ENCODE results near the gene NAT8L.

NAT8L gene

DNA sequence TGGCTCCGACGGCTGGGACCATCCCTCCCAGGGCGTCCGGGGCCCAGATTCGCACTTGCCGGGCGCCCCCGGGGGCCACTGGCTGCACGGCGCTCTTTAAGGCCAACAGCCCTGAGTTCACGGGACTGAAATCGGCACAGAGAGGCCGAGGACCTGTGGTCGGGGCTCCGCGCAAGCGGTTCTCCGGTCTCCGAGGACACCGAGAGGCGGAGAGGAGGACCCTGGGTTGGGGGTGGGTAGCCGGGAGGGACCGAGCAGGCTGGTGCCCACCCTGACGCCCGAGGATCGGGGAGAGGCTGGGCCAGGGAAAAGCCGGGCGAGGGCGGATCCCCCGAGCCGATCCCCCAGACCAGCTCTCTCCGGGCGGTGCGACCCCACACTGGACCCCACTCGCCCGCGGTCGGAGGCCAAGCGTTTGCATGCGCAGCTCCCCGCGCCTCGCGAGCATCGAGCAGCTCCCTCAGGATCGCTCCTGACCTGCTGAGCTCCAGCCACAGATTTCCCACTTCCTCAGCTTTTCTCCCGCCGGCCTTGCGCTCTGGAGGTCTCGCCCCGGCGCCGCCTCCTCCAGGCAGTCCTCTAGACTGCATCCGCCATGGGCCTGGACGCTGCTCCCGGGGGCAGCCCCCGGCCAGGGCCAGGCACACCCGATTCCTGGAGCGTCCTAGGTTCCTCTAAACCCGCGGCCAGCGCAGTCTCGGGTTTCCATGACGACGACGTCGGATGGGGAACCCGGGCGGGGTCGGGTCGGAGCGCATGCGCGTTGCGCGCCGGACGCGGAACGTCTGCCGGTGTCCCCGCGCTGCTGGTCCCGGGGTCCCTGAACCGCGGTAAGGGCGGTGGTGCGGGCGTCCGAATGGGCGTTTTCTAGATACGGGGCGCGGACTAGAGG lies 17.6 kb upstream of the NAT8L start:
- Histone ChIP-seq H3K79me2 (ENCODE audit: insufficient read depth, low read length) (no peaks in the 10 kb centered on the region), H3K4me3 (ENCODE audit: insufficient read depth, low read length, poor library complexity, severe bottlenecking) (peak overlapping the region; percentile 60), H3K27ac (ENCODE audit: low read depth, low read length) (no peak overlapping the region), H3K36me3 (ENCODE audit: low read length) (no peaks in the 10 kb centered on the region), H3K4me2 (ENCODE audit: low read depth, low read length, poor library complexity, severe bottlenecking) (peak overlapping the region; percentile 75), H4K20me1 (ENCODE audit: low read depth, low read length) (no peaks in the 10 kb centered on the region; the same call in 1 of the 2 replicates), H3K27me3 (ENCODE audit: low read length) (no peaks in the 10 kb centered on the region), H2AFZ (ENCODE audit: low read depth, low read length, severe bottlenecking) (peak overlapping the region; percentile 87), H3F3A (ENCODE audit: insufficient read depth) (no peaks in the 10 kb centered on the region), H3K9me3 (ENCODE audit: insufficient read depth, low read length) (no peaks in the 10 kb centered on the region), H3K9ac (ENCODE audit: low read length) (peak overlapping the region; percentile 35), H3K9me2 (replicated peaks; ENCODE audit: insufficient read depth, low read length) (no peaks in the 10 kb centered on the region)
- no peak for TF ChIP-seq EZH2phosphoT487 (conservative IDR thresholded peaks at IDR 0.05; ENCODE audit: low read length)
- TF ChIP-seq, protein P1, sequence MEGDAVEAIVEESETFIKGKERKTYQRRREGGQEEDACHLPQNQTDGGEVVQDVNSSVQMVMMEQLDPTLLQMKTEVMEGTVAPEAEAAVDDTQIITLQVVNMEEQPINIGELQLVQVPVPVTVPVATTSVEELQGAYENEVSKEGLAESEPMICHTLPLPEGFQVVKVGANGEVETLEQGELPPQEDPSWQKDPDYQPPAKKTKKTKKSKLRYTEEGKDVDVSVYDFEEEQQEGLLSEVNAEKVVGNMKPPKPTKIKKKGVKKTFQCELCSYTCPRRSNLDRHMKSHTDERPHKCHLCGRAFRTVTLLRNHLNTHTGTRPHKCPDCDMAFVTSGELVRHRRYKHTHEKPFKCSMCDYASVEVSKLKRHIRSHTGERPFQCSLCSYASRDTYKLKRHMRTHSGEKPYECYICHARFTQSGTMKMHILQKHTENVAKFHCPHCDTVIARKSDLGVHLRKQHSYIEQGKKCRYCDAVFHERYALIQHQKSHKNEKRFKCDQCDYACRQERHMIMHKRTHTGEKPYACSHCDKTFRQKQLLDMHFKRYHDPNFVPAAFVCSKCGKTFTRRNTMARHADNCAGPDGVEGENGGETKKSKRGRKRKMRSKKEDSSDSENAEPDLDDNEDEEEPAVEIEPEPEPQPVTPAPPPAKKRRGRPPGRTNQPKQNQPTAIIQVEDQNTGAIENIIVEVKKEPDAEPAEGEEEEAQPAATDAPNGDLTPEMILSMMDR (IDR thresholded peaks at IDR 0.05; ENCODE audit: insufficient read depth, low read length, poor library complexity, severe bottlenecking), result no peak

DNA sequence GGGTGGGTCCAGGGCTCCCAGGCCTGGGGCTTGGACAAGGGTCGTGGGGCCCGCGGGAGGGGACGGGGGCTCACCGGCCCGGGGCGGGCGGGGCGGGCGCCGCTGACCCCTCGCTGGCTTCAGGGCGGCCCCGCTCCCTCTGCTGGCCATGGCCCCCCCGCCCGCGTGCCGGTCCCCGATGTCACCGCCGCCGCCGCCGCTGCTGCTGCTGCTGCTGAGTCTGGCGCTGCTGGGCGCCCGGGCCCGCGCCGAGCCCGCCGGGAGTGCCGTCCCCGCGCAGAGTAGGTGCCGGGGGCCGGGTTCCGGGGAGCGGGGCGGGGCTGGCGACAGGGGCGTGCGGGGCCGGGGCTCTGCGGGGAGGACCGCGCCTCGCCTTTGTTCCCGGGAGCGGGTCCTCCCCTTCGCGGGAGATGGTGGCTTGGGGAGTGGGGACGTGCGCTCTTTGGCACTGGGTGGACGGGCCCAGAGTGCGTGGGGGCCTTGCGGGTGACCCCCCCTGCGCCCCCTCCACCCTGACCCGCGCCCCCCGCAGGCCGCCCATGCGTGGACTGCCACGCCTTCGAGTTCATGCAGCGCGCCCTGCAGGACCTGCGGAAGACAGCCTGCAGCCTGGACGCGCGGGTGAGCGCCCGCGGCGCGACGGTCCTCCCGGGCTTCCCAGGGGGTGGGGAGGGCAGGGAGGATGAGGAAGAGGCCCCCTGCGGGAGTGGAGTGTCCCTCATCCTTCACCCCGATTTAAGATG lies 16.8 kb upstream of the NAT8L start:
- Histone ChIP-seq H3K9me3 (ENCODE audit: insufficient read depth, low read length) (no peaks in the 10 kb centered on the region), H3F3A (ENCODE audit: insufficient read depth) (no peaks in the 10 kb centered on the region), H3K9ac (ENCODE audit: low read length) (peak overlapping the region; percentile 35), H3K4me2 (ENCODE audit: low read depth, low read length, poor library complexity, severe bottlenecking) (peak overlapping the region; percentile 75), H3K27ac (ENCODE audit: low read depth, low read length) (no peak overlapping the region), H2AFZ (ENCODE audit: low read depth, low read length, severe bottlenecking) (no peak overlapping the region), H3K4me3 (ENCODE audit: insufficient read depth, low read length, poor library complexity, severe bottlenecking) (peak overlapping the region; percentile 60), H3K9me2 (replicated peaks; ENCODE audit: insufficient read depth, low read length) (no peaks in the 10 kb centered on the region), H3K36me3 (ENCODE audit: low read length) (no peaks in the 10 kb centered on the region), H3K27me3 (ENCODE audit: low read length) (no peaks in the 10 kb centered on the region), H3K79me2 (ENCODE audit: insufficient read depth, low read length) (no peaks in the 10 kb centered on the region), H4K20me1 (ENCODE audit: low read depth, low read length) (no peaks in the 10 kb centered on the region; the same call in 1 of the 2 replicates)
- TF ChIP-seq EZH2phosphoT487 (conservative IDR thresholded peaks at IDR 0.05; ENCODE audit: low read length), result no peak
- TF ChIP-seq, protein P1 (IDR thresholded peaks at IDR 0.05; ENCODE audit: insufficient read depth, low read length, poor library complexity, severe bottlenecking), result no peak

DNA sequence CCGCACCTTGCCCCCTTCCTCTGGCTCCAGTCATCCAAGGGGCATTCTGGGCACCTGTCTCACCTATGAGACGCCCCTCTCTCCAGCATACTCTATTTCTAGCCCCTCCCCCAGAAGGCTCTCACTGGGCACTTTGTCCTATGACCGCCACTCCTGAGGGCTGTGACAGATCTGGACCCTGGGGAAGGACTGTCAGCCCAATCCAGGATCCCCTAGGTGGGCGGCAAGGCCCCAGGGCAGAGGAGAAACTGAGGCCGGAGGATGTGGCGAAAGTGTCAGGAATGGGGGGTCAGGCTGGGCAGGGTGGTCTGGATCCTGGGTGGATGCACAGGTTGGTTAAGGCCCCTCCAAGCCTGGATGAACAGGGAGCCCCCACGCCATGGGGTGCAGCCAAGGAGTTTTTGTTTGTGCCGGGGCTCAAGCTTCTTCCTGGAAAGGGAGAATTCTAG lies 16.2 kb upstream of the NAT8L start:
- Histone ChIP-seq H3K9me2 (replicated peaks; ENCODE audit: insufficient read depth, low read length) (no peaks in the 10 kb centered on the region), H3K36me3 (ENCODE audit: low read length) (no peaks in the 10 kb centered on the region), H2AFZ (ENCODE audit: low read depth, low read length, severe bottlenecking) (no peak overlapping the region), H3K9me3 (ENCODE audit: insufficient read depth, low read length) (no peaks in the 10 kb centered on the region), H3K27ac (ENCODE audit: low read depth, low read length) (no peak overlapping the region), H3K4me3 (ENCODE audit: insufficient read depth, low read length, poor library complexity, severe bottlenecking) (no peak overlapping the region), H4K20me1 (ENCODE audit: low read depth, low read length) (no peaks in the 10 kb centered on the region; the same call in 1 of the 2 replicates), H3F3A (ENCODE audit: insufficient read depth) (no peaks in the 10 kb centered on the region), H3K79me2 (ENCODE audit: insufficient read depth, low read length) (no peaks in the 10 kb centered on the region), H3K4me2 (ENCODE audit: low read depth, low read length, poor library complexity, severe bottlenecking) (peak overlapping the region; percentile 75), H3K27me3 (ENCODE audit: low read length) (no peaks in the 10 kb centered on the region), H3K9ac (ENCODE audit: low read length) (no peak overlapping the region)
- TF ChIP-seq EZH2phosphoT487 (conservative IDR thresholded peaks at IDR 0.05; ENCODE audit: low read length), result no peak
- TF ChIP-seq, protein P1 (IDR thresholded peaks at IDR 0.05; ENCODE audit: insufficient read depth, low read length, poor library complexity, severe bottlenecking), result no peak

All from SU-DHL-6 (cell line).